Testis (tissue), 3 donors: Measurements from ENCODE around the gene RXFP3. TPM values are rescaled to one million over a fixed set of nuclear protein-coding genes. Genes with fewer than 3 reads are reported as not detected.
"Not testable (repeated sequence)": the region's sequence is repeated elsewhere in the genome, so short reads cannot be mapped to it uniquely, and the experiment has no call there.

Source experiments
- DNase-seq: peaks from one replicate; pipeline ENCODE4 v3.0.0-alpha.2; 2019
- H3K27ac ChIP-seq, 2 donors: fragments of 200-600 bp; sonication (generic); one replicate each; pipeline ENCODE4 v1.5.1; 2019
- H3K27me3 ChIP-seq: fragments of 200-600 bp; sonication (generic); one replicate; pipeline ENCODE4 v1.5.1; 2019
- H3K36me3 ChIP-seq: fragments of 200-600 bp; sonication (generic); one replicate; pipeline ENCODE4 v1.5.1; 2017; ENCODE audit warnings: low read depth; ENCODE audit errors: missing control alignments
- H3K4me1 ChIP-seq: fragments of 200-600 bp; sonication (generic); one replicate; pipeline ENCODE4 v1.5.1; 2019
- H3K4me3 ChIP-seq, 2 donors: fragments of 200-600 bp; sonication (generic); one replicate each; pipeline ENCODE4 v1.5.1; 2017 to 2019
- H3K9me3 ChIP-seq: fragments of 200-600 bp; sonication (generic); one replicate; pipeline ENCODE4 v1.5.1; 2017
- CTCF ChIP-seq, 3 experiments: fragments of 450-650 bp in 2 of 3; fragments of 200-600 bp in 1 of 3; sonication (generic) in 1 of 3; IDR thresholded peaks; one replicate each; pipeline ENCODE4 v1.5.1; 2016 to 2019; ENCODE audit warnings: antibody characterized with exemption in 3 of 3, mild to moderate bottlenecking in 2 of 3, moderate library complexity in 1 of 3
- POLR2A ChIP-seq: fragments of 450-650 bp; IDR thresholded peaks from one replicate; pipeline ENCODE4 v1.6.1; 2017; ENCODE audit warnings: antibody characterized with exemption, mild to moderate bottlenecking, moderate library complexity
- WGBS, 2 donors: methylation state at CpG; one replicate each; pipeline ENCODE4 v1.1.5; 2018; 5-methylcytosine and 5-hydroxymethylcytosine counted together
- intact Hi-C: fragments of 100-400 bp; cut with DNase I; formaldehyde crosslinking; loops from one replicate; pipeline ENCODE4 v1.15.1; 2023; ENCODE audit warnings: low total_unique reads
- polyA plus RNA-seq: library from polyadenylated mRNA; stranded (reverse); fragments of 350-450 nt; fragmentation: Illumina TruSeq; extraction: RNeasy Lipid Tissue Mini Kit (QIAGEN cat#74804); gene quantifications from one replicate; pipeline ENCODE4 v1.2.3, GENCODE V29; 2014; ENCODE audit warnings: low read depth, low replicate concordance; ENCODE audit not compliant: insufficient read depth
- total RNA-seq, 2 donors: library from RNA; depleted of rRNA; stranded (reverse); fragments of >200 nt; gene quantifications; one replicate each; pipeline ENCODE4 v1.2.3, GENCODE V29; 2016

Gene RXFP3
- total and polyA plus RNA-seq, 3 donors from 2014 or later = not detected

- Histone ChIP-seq H3K4me1 (peaks cover 7% of the 10 kb centered on the region), H3K27ac (no peak overlapping the region), H3K4me3 (no peak overlapping the region), H3K27me3 (peaks cover 2% of the 10 kb centered on the region), H3K36me3 (no peaks in the 10 kb centered on the region), H3K9me3 (no peaks in the 10 kb centered on the region)
- TF ChIP-seq CTCF (IDR thresholded peaks at IDR 0.05) = no peak
- no peak for DNase-seq
- intact Hi-C loops = no loop called here
- WGBS, 2 donors = 23 to 38% methylated on average over 15 of the region's 15 CpGs
Observed at GRCh38 chr5:33938881-33939280, 2.7 kb downstream of the RXFP3 start.

GRCh38 chr5:33939556-33940262 lies 3.5 kb downstream of the RXFP3 start:
- no peak overlapping the region for H3K27ac ChIP-seq
- DNase-seq = no peak
- no peaks in the 10 kb centered on the region for H3K36me3 ChIP-seq
- H3K4me3 ChIP-seq = no peak overlapping the region
- peaks cover 2% of the 10 kb centered on the region for H3K27me3 ChIP-seq
- no peak for TF ChIP-seq POLR2A
- TF ChIP-seq CTCF (IDR thresholded peaks at IDR 0.05) = no peak
- 63 to 80% methylated on average over 8 of the region's 8 CpGs for WGBS, 2 donors
- H3K9me3 ChIP-seq = no peaks in the 10 kb centered on the region
- intact Hi-C loops = no loop called here
- H3K4me1 ChIP-seq = peaks cover 7% of the 10 kb centered on the region

GRCh38 chr5:33941090-33941489 lies 4.9 kb downstream of the RXFP3 start:
- no peak overlapping the region for H3K4me3 ChIP-seq
- 86 to 88% methylated on average over 5 of the region's 5 CpGs for WGBS, 2 donors
- H3K36me3 ChIP-seq = no peaks in the 10 kb centered on the region
- no peak for TF ChIP-seq CTCF (IDR thresholded peaks at IDR 0.05)
- TF ChIP-seq POLR2A = no peak
- H3K27me3 ChIP-seq = peaks cover 2% of the 10 kb centered on the region
- intact Hi-C loops = no loop called here
- H3K4me1 ChIP-seq = peaks cover 2% of the 10 kb centered on the region
- H3K9me3 ChIP-seq = no peaks in the 10 kb centered on the region
- no peak for DNase-seq
- no peak overlapping the region for H3K27ac ChIP-seq

- Histone ChIP-seq H3K9me3 (no peaks in the 10 kb centered on the region), H3K4me1 (no peaks in the 10 kb centered on the region), H3K4me3 (no peak overlapping the region), H3K27me3 (no peaks in the 10 kb centered on the region), H3K27ac (no peak overlapping the region), H3K36me3 (no peaks in the 10 kb centered on the region)
- no peak for DNase-seq
- TF ChIP-seq CTCF (IDR thresholded peaks at IDR 0.05) (no peak), POLR2A (no peak)
- intact Hi-C loops = no loop called here
- 87 to 89% methylated on average over 12 of the region's 12 CpGs for WGBS, 2 donors
Observed at GRCh38 chr5:33944543-33945132, 8.5 kb downstream of the RXFP3 start.

GRCh38 chr5:33952175-33952574 lies 16.0 kb downstream of the RXFP3 start:
- H3K4me3 ChIP-seq, H3K9me3 ChIP-seq, intact Hi-C loops, H3K27ac ChIP-seq, H3K27me3 ChIP-seq, DNase-seq, H3K36me3 ChIP-seq, H3K4me1 ChIP-seq: not testable (repeated sequence)
- WGBS, 2 donors = 74 to 76% methylated on average over 5 of the region's 5 CpGs
